ENCODE data around the gene KLHL1. TPM values are rescaled to one million over a fixed set of nuclear protein-coding genes. Genes with fewer than 3 reads are reported as not detected.

KLHL1 gene
- total RNA-seq, 2 experiments from 2014 or later, result not detected

DNA sequence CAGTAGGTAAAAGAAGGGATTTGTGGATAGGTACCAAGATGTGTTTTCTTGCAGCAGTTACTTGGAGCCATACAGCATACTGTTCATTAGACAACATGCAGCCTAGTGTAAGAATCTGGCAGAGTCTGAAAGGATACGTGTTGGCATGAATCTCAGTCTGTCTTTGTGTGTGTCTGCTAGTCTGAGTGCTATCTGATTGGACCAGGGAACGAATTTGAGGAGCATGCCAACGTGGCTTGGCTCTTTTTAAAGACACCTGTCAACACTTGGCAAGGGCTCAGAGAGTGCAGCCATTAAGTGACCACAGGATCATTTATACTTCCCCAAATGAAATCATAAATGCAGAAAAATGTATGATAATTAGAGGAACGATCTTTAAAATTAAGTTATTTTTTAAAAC is 28.2 kb downstream of the KLHL1 start:
- intact Hi-C loops (cut with micrococcal nuclease), result no loop called here
- no peak for DNase-seq
- ChIA-PET CTCF (no interaction called here), POLR2A (no interaction called here)
- Mint-ChIP-seq H3K27ac (no peak overlapping the region), H3K4me3 (no peak overlapping the region), H3K4me1 (ENCODE audit: low read depth) (no peaks in the 10 kb centered on the region), H3K36me3 (no peaks in the 10 kb centered on the region), H3K9me3 (peaks cover 6% of the 10 kb centered on the region), H3K27me3 (no peaks in the 10 kb centered on the region)

- POLR2A ChIA-PET, result no interaction called here
- DNase-seq, result no peak
- peaks cover 2% of the 10 kb centered on the region for H3K36me3 Mint-ChIP-seq
- H3K27ac Mint-ChIP-seq, result no peak overlapping the region
- no peaks in the 10 kb centered on the region for H3K27me3 Mint-ChIP-seq
- no peaks in the 10 kb centered on the region for H3K4me1 Mint-ChIP-seq (ENCODE audit: low read depth)
- CTCF ChIA-PET, result no interaction called here
- peaks cover 24% of the 10 kb centered on the region for H3K9me3 Mint-ChIP-seq
- no peak overlapping the region for H3K4me3 Mint-ChIP-seq
- intact Hi-C loops (cut with micrococcal nuclease), result no loop called here
Observed at GRCh38 chr13:70054572-70054971, 53.7 kb downstream of the KLHL1 start.

GRCh38 chr13:70051531-70051930 is 56.7 kb downstream of the KLHL1 start:
- no peak for DNase-seq
- Mint-ChIP-seq H3K9me3 (peaks cover 23% of the 10 kb centered on the region), H3K4me3 (no peak overlapping the region), H3K4me1 (ENCODE audit: low read depth) (no peaks in the 10 kb centered on the region), H3K27ac (no peak overlapping the region), H3K36me3 (peaks cover 2% of the 10 kb centered on the region), H3K27me3 (no peaks in the 10 kb centered on the region)
- intact Hi-C loops (cut with micrococcal nuclease), result no loop called here
- ChIA-PET POLR2A (no interaction called here), CTCF (no interaction called here)

- no peak overlapping the region for H3K4me3 Mint-ChIP-seq
- peaks cover 8% of the 10 kb centered on the region for H3K9me3 Mint-ChIP-seq
- ChIA-PET POLR2A (no interaction called here), CTCF (no interaction called here)
- DNase-seq, result no peak
- intact Hi-C loops (cut with micrococcal nuclease), result no loop called here
- no peaks in the 10 kb centered on the region for H3K4me1 Mint-ChIP-seq (ENCODE audit: low read depth)
- no peaks in the 10 kb centered on the region for H3K27me3 Mint-ChIP-seq
- H3K36me3 Mint-ChIP-seq, result no peaks in the 10 kb centered on the region
- no peak overlapping the region for H3K27ac Mint-ChIP-seq
Observed at GRCh38 chr13:70043685-70044084, 64.6 kb downstream of the KLHL1 start.

DNA sequence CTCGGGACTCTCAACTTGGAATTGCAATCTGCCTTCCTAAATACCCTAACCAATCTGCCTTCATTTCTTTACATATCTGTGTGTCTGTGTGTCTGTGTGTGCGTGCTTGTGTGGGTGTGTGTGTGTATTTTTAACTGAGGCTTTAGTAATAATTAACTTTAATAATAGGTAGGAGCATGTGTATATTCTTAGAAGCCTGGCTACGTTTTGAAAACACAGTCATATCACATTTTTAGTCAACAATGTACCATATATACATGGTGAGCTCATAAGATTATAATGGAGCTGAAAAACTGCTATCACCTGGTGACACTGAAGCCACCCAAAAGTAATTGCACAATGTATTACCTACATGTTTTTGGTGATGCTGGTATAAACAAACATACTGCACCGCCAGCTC is 66.1 kb downstream of the KLHL1 start:
- ChIA-PET CTCF (no interaction called here), POLR2A (no interaction called here)
- no peak overlapping the region for H3K27ac Mint-ChIP-seq
- no peak overlapping the region for H3K4me3 Mint-ChIP-seq
- no peaks in the 10 kb centered on the region for H3K4me1 Mint-ChIP-seq (ENCODE audit: low read depth)
- DNase-seq, result no peak
- no peaks in the 10 kb centered on the region for H3K36me3 Mint-ChIP-seq
- intact Hi-C loops (cut with micrococcal nuclease), result no loop called here
- peaks cover 8% of the 10 kb centered on the region for H3K9me3 Mint-ChIP-seq
- H3K27me3 Mint-ChIP-seq, result no peaks in the 10 kb centered on the region

- ChIA-PET POLR2A (no interaction called here), CTCF (no interaction called here)
- no peaks in the 10 kb centered on the region for H3K27me3 Mint-ChIP-seq
- H3K4me3 Mint-ChIP-seq, result no peak overlapping the region
- intact Hi-C loops (cut with micrococcal nuclease), result no loop called here
- H3K27ac Mint-ChIP-seq, result no peak overlapping the region
- no peaks in the 10 kb centered on the region for H3K4me1 Mint-ChIP-seq (ENCODE audit: low read depth)
- H3K36me3 Mint-ChIP-seq, result no peaks in the 10 kb centered on the region
- no peak for DNase-seq
- H3K9me3 Mint-ChIP-seq, result peaks cover 18% of the 10 kb centered on the region
Observed at GRCh38 chr13:70034286-70034685, 74.0 kb downstream of the KLHL1 start.

GRCh38 chr13:70027551-70027950 is 80.7 kb downstream of the KLHL1 start:
- CTCF ChIA-PET, result no interaction called here
- Mint-ChIP-seq H3K27ac (no peak overlapping the region), H3K4me3 (no peak overlapping the region), H3K9me3 (peaks cover 10% of the 10 kb centered on the region), H3K36me3 (no peaks in the 10 kb centered on the region), H3K27me3 (no peaks in the 10 kb centered on the region), H3K4me1 (ENCODE audit: low read depth) (no peaks in the 10 kb centered on the region)
- DNase-seq, result no peak
- intact Hi-C loops (cut with micrococcal nuclease), result no loop called here
- POLR2A ChIA-PET, result no interaction called here

DNA sequence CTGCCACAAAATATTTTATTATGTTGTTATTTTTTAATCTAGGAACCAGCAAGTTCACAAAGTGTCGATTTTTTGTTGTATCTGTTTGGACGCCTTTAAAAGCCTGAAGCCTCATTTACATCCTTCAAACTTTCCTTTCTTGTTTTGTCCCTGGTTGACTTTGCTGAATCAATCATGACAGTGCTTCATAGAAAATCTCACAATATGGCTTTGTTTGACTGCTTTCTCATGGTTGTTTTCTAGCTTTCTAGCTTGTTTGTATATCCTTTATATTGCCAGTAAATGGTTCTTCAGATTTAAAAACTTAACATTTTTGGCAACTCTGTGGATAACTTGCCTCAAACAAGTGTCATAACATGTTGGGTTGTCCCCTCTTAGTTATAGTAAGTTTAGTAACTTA is 84.7 kb downstream of the KLHL1 start:
- Mint-ChIP-seq H3K4me1 (ENCODE audit: low read depth) (no peaks in the 10 kb centered on the region), H3K27ac (no peak overlapping the region), H3K4me3 (no peak overlapping the region)

GRCh38 chr13:70022646-70023045 is 85.6 kb downstream of the KLHL1 start:
- H3K4me3 Mint-ChIP-seq, result no peak overlapping the region
- intact Hi-C loops (cut with micrococcal nuclease), result no loop called here
- POLR2A ChIA-PET, result no interaction called here
- no peaks in the 10 kb centered on the region for H3K27me3 Mint-ChIP-seq
- no peaks in the 10 kb centered on the region for H3K4me1 Mint-ChIP-seq (ENCODE audit: low read depth)
- no peak for DNase-seq
- CTCF ChIA-PET, result no interaction called here
- H3K36me3 Mint-ChIP-seq, result no peaks in the 10 kb centered on the region
- peaks cover 5% of the 10 kb centered on the region for H3K9me3 Mint-ChIP-seq
- H3K27ac Mint-ChIP-seq, result no peak overlapping the region

More for the DNA sequence above, 84.7 kb downstream of the KLHL1 start:
- no peak for DNase-seq
- H3K36me3 Mint-ChIP-seq, result no peaks in the 10 kb centered on the region
- peaks cover 5% of the 10 kb centered on the region for H3K9me3 Mint-ChIP-seq
- ChIA-PET POLR2A (no interaction called here), CTCF (no interaction called here)
- intact Hi-C loops (cut with micrococcal nuclease), result no loop called here
- H3K27me3 Mint-ChIP-seq, result no peaks in the 10 kb centered on the region

DNA sequence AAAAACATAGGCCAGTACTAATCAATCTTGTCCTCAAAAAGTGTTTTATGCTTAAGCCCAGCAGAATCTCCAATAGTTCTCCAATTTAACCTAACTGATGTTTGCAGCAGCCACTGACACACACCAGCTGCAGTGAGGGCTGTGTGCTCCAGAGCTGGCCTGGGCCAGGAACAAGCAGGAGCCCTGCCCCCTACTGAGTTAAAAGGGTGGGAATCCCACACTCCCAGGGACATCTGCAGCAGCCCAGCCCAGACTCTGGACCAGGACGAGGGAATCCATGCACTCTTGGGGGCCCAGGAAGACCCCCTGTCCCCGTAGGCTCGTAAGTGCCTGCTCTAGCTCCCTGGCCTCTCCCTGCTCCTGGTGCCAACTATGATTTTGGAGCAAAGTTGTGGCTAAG is 92.1 kb downstream of the KLHL1 start:
- Mint-ChIP-seq H3K4me3 (no peak overlapping the region), H3K27me3 (no peaks in the 10 kb centered on the region), H3K4me1 (ENCODE audit: low read depth) (no peaks in the 10 kb centered on the region), H3K36me3 (no peaks in the 10 kb centered on the region), H3K27ac (no peak overlapping the region), H3K9me3 (peaks cover 17% of the 10 kb centered on the region)
- intact Hi-C loops (cut with micrococcal nuclease), result no loop called here
- ChIA-PET CTCF (no interaction called here), POLR2A (no interaction called here)
- no peak for DNase-seq

DNA sequence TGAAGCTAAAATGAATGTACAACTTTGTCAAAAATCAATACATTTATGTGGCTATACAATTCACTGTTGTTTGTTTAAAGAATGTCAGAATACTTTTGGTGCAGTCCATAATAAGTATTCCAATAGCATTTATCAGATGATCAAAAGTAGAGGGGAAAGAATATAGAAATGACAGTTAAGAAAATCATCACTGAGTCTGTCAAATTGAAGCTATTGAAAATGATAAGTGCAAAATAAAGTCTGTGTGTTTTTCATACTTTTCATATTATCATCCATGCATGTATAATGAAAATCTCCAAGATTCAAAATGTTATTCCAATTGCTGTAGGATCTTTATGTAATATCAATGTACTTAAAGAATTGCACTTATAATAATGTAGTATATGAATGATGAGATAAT is 93.9 kb downstream of the KLHL1 start:
- H3K9me3 Mint-ChIP-seq, result peaks cover 26% of the 10 kb centered on the region
- no peak for DNase-seq
- no peak overlapping the region for H3K4me3 Mint-ChIP-seq
- intact Hi-C loops (cut with micrococcal nuclease), result no loop called here
- ChIA-PET POLR2A (no interaction called here), CTCF (no interaction called here)
- no peaks in the 10 kb centered on the region for H3K36me3 Mint-ChIP-seq
- no peaks in the 10 kb centered on the region for H3K27me3 Mint-ChIP-seq
- no peak overlapping the region for H3K27ac Mint-ChIP-seq
- no peaks in the 10 kb centered on the region for H3K4me1 Mint-ChIP-seq (ENCODE audit: low read depth)

- intact Hi-C loops (cut with micrococcal nuclease), result no loop called here
- H3K4me1 Mint-ChIP-seq (ENCODE audit: low read depth), result no peaks in the 10 kb centered on the region
- no peaks in the 10 kb centered on the region for H3K36me3 Mint-ChIP-seq
- no peaks in the 10 kb centered on the region for H3K27me3 Mint-ChIP-seq
- ChIA-PET CTCF (no interaction called here), POLR2A (no interaction called here)
- DNase-seq, result no peak
- H3K9me3 Mint-ChIP-seq, result no peaks in the 10 kb centered on the region
- no peak overlapping the region for H3K4me3 Mint-ChIP-seq
- H3K27ac Mint-ChIP-seq, result no peak overlapping the region
Observed at GRCh38 chr13:69999875-70000274, 108.4 kb downstream of the KLHL1 start.

DNA sequence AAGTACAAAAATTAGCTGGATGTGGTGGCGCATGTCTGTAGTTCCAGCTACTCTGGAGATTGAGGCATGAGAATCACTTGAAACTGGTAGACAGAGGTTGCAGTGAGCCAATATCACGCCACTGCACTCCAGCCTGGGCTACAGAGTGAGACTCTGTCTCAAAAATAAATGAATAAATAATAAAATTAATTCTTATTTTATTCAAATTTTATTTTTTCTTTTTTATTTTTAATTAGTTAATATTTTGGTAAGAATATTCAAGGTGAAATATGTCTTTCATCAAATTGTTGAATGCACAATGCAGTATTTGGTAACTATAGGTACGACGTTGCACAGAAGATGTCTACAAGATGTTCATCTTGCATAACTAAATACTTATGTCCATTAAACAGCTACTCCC is 111.2 kb downstream of the KLHL1 start:
- H3K27me3 Mint-ChIP-seq, result no peaks in the 10 kb centered on the region
- H3K4me1 Mint-ChIP-seq (ENCODE audit: low read depth), result no peaks in the 10 kb centered on the region
- intact Hi-C loops (cut with micrococcal nuclease), result no loop called here
- ChIA-PET POLR2A (no interaction called here), CTCF (no interaction called here)
- H3K4me3 Mint-ChIP-seq, result no peak overlapping the region
- H3K36me3 Mint-ChIP-seq, result no peaks in the 10 kb centered on the region
- DNase-seq, result no peak
- H3K27ac Mint-ChIP-seq, result no peak overlapping the region
- H3K9me3 Mint-ChIP-seq, result no peaks in the 10 kb centered on the region

- peaks cover 14% of the 10 kb centered on the region for H3K9me3 Mint-ChIP-seq
- no peak for DNase-seq
- intact Hi-C loops (cut with micrococcal nuclease), result no loop called here
- no peak overlapping the region for H3K27ac Mint-ChIP-seq
- POLR2A ChIA-PET, result no interaction called here
- no peaks in the 10 kb centered on the region for H3K4me1 Mint-ChIP-seq (ENCODE audit: low read depth)
- no peaks in the 10 kb centered on the region for H3K27me3 Mint-ChIP-seq
- H3K36me3 Mint-ChIP-seq, result no peaks in the 10 kb centered on the region
- H3K4me3 Mint-ChIP-seq, result no peak overlapping the region
- CTCF ChIA-PET, result no interaction called here
Observed at GRCh38 chr13:69980799-69981198, 127.5 kb downstream of the KLHL1 start.

Measured in activated CD4-positive, alpha-beta memory T cell treated with anti-CD3 and anti-CD28 coated beads for 36 hours (primary cell).